Measurements from ENCODE around the gene DNM2.

DNA sequence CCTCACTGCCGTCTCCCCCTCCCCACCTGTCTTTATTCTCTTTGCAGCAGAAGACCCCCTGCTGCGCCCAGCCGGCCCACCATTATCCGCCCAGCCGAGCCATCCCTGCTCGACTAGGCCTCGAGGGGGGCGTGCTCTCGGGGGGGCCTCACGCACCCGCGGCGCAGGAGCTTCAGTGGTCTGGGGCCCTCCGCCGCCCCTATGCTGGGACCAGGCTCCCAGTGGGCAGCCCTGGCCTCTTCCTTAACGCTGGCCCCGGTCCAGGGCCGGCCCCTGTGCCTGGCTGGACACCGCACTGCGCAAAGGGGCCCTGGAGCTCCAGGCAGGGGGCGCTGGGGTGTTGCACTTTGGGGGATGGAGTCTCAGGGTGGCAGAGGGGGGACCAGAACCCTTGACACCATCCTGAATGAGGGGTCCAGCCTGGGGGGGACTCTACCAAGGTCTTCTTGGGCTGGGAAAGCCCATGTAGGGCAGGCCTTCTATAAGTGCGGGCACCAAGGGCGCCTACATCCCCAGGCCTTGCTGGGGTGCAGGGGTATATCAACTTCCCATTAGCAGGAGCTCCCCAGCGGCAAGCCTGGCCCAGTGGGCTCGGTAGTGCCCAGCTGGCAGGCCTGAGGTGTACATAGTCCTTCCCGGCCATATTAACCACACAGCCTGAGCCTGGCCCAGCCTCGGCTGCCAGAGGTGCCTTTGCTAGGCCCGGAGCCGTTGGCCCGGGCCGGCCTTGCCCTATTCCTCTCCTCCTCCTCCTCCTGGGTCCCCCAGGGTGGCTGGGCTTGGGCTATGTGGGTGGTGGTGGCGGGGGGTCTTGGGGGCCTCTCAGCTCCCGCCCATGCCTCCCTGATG, 113.3 kb downstream of the DNM2 start:
- TF ChIP-seq, protein P1, sequence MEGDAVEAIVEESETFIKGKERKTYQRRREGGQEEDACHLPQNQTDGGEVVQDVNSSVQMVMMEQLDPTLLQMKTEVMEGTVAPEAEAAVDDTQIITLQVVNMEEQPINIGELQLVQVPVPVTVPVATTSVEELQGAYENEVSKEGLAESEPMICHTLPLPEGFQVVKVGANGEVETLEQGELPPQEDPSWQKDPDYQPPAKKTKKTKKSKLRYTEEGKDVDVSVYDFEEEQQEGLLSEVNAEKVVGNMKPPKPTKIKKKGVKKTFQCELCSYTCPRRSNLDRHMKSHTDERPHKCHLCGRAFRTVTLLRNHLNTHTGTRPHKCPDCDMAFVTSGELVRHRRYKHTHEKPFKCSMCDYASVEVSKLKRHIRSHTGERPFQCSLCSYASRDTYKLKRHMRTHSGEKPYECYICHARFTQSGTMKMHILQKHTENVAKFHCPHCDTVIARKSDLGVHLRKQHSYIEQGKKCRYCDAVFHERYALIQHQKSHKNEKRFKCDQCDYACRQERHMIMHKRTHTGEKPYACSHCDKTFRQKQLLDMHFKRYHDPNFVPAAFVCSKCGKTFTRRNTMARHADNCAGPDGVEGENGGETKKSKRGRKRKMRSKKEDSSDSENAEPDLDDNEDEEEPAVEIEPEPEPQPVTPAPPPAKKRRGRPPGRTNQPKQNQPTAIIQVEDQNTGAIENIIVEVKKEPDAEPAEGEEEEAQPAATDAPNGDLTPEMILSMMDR (IDR thresholded peaks at IDR 0.05), result no peak
- no peak for TF ChIP-seq POLR2A (IDR thresholded peaks at IDR 0.05)
- no peak for TF ChIP-seq POLR2AphosphoS5 (IDR thresholded peaks at IDR 0.05)

Data from suprapubic skin (tissue), 4 donors.